Thyroid gland (tissue), 4 donors: Measurements from ENCODE around the gene RMI2.

Experiments
- POLR2A ChIP-seq, 2 donors: fragments of 450-650 bp; IDR thresholded peaks; one replicate each; pipeline ENCODE4 v1.6.1; 2017; ENCODE audit warnings: antibody characterized with exemption in 2 of 2, mild to moderate bottlenecking in 2 of 2, moderate library complexity in 1 of 2
- TF ChIP-seq, protein P1 (sequence below), 6 experiments: fragments of 200-600 bp in 3 of 6; fragments of 450-650 bp in 3 of 6; sonication (generic) in 3 of 6; IDR thresholded peaks; one replicate each; pipeline ENCODE4 v1.5.1; 2016 to 2019; ENCODE audit warnings: antibody characterized with exemption in 6 of 6, mild to moderate bottlenecking in 2 of 6, inconsistent platforms in 1 of 6, moderate library complexity in 1 of 6

DNA sequence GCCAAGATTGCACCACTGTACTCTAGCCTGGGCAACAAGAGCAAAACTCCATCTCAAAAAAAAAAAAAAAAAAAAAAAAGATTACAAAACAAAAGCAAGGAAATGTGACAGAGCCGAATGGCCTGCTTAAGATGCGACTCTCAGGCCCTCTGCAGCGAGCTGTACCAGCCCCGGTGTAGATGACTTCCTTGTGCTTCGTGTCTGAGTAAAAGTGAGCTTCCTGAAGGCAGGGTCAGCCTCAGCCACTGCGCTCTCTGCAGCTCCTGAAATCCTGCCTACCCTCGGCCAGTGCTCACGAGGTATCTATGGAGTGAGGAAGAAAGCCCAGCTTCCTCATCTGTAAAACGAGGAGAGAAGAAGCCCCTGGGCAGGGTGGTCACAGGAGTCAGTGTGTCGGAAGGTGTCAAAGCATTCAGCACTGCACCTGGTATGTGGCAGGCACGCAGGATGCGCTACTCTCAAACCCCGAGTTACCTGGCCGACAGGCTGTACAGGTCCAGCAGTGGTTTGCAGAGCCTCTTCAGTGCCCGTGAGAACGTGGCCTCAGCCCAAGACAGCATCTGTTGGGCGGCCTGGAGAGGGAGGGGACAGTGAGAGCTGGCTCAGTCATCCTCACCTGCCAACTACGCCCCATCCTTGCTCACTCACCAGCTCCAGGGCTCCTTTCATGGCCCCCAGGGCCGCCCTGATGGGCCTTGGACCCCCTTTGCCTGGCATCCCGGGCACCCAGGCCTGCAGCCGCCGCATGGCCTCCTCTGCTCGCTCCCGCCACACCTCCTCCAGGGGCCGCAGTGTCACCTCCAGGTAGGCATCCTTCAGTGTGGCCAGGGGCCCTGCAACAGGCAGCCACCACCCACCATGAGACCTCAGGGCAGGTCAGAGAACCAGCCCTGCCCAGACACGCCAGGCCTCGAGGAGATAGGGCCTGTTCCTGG, 44.6 kb downstream of the RMI2 start:
- TF ChIP-seq, protein P1, sequence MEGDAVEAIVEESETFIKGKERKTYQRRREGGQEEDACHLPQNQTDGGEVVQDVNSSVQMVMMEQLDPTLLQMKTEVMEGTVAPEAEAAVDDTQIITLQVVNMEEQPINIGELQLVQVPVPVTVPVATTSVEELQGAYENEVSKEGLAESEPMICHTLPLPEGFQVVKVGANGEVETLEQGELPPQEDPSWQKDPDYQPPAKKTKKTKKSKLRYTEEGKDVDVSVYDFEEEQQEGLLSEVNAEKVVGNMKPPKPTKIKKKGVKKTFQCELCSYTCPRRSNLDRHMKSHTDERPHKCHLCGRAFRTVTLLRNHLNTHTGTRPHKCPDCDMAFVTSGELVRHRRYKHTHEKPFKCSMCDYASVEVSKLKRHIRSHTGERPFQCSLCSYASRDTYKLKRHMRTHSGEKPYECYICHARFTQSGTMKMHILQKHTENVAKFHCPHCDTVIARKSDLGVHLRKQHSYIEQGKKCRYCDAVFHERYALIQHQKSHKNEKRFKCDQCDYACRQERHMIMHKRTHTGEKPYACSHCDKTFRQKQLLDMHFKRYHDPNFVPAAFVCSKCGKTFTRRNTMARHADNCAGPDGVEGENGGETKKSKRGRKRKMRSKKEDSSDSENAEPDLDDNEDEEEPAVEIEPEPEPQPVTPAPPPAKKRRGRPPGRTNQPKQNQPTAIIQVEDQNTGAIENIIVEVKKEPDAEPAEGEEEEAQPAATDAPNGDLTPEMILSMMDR (IDR thresholded peaks at IDR 0.05) = no peak
- TF ChIP-seq POLR2A (IDR thresholded peaks at IDR 0.05) = no peak
